Vagina (tissue), 2 donors: Measurements from ENCODE around the gene ADI1. TPM values are rescaled to one million over a fixed set of nuclear protein-coding genes. Genes with fewer than 3 reads are reported as not detected.
"Not testable (repeated sequence)": the region's sequence is repeated elsewhere in the genome, so short reads cannot be mapped to it uniquely, and the experiment has no call there.

Experiments used
- DNase-seq, 2 donors: peaks; one replicate each; pipeline ENCODE4 v3.0.0-alpha.2; 2017; ENCODE audit errors: extremely low spot score in 2 of 2
- H3K27ac ChIP-seq: fragments of 200-600 bp; sonication (generic); one replicate; pipeline ENCODE4 v1.5.1; 2019
- H3K27me3 ChIP-seq: fragments of 200-600 bp; sonication (generic); one replicate; pipeline ENCODE4 v1.5.1; 2019
- H3K36me3 ChIP-seq, 2 donors: fragments of 200-600 bp; sonication (generic); one replicate each; pipeline ENCODE4 v1.5.1; 2017 to 2019
- H3K4me1 ChIP-seq: fragments of 200-600 bp; sonication (generic); one replicate; pipeline ENCODE4 v1.5.1; 2019
- H3K4me3 ChIP-seq, 2 donors: fragments of 200-600 bp; sonication (generic); 1 replicate in 1 of 2; 2 replicates in 1 of 2; pipeline ENCODE4 v1.5.1; 2016 to 2019
- H3K9me3 ChIP-seq: fragments of 200-600 bp; sonication (generic); one replicate; pipeline ENCODE4 v1.5.1; 2019
- CTCF ChIP-seq, 3 experiments: fragments of 450-650 bp in 2 of 3; fragments of 200-600 bp in 1 of 3; sonication (generic) in 1 of 3; IDR thresholded peaks; one replicate each; pipeline ENCODE4 v1.5.1; 2017 to 2019; ENCODE audit warnings: antibody characterized with exemption in 3 of 3, mild to moderate bottlenecking in 2 of 3, moderate library complexity in 2 of 3
- POLR2A ChIP-seq, 2 donors: fragments of 450-650 bp; IDR thresholded peaks; one replicate each; pipeline ENCODE4 v1.6.1; 2017; ENCODE audit warnings: antibody characterized with exemption in 2 of 2, mild to moderate bottlenecking in 2 of 2, moderate library complexity in 2 of 2
- POLR2AphosphoS5 ChIP-seq, 2 donors: sonication (generic); formaldehyde crosslinking; IDR thresholded peaks; one replicate each; pipeline ENCODE4 v1.9.0; 2017; ENCODE audit warnings: antibody characterized with exemption in 2 of 2, mild to moderate bottlenecking in 2 of 2, low read depth in 1 of 2; ENCODE audit not compliant: insufficient read depth in 1 of 2
- intact Hi-C: fragments of 100-400 bp; cut with DNase I; formaldehyde crosslinking; loops from one replicate; pipeline ENCODE4 v1.15.1; 2023
- total RNA-seq: library from RNA; depleted of rRNA; stranded (reverse); fragments of >200 nt; gene quantifications from one replicate; pipeline ENCODE4 v1.2.3, GENCODE V29; 2016

The ADI1 gene
- total RNA-seq, 1 donor from 2014 or later, result 26.3 TPM

GRCh38 chr2:3458396-3459184 lies 60.7 kb downstream of the ADI1 start:
- no peaks in the 10 kb centered on the region for H3K27me3 ChIP-seq

GRCh38 chr2:3457524-3458395 lies 61.6 kb downstream of the ADI1 start:
- Histone ChIP-seq H3K9me3 (no peaks in the 10 kb centered on the region), H3K4me1 (peaks cover 5% of the 10 kb centered on the region), H3K36me3 (peaks cover 0 to 38% of the 10 kb centered on the region in 2 donors), H3K4me3 (no peak overlapping the region), H3K27me3 (no peaks in the 10 kb centered on the region), H3K27ac (no peak overlapping the region)
- intact Hi-C loops, result no loop called here
- DNase-seq, result no peak
- TF ChIP-seq POLR2AphosphoS5 (IDR thresholded peaks at IDR 0.05; ENCODE audit: insufficient read depth in 1 of 2, low read depth in 1 of 2) (no peak), CTCF (IDR thresholded peaks at IDR 0.05) (no peak), POLR2A (IDR thresholded peaks at IDR 0.05) (no peak)

More at GRCh38 chr2:3458396-3459184, 60.7 kb downstream of the ADI1 start:
- Histone ChIP-seq H3K4me1 (peaks cover 5% of the 10 kb centered on the region), H3K4me3 (no peak overlapping the region), H3K27ac (no peak overlapping the region), H3K9me3 (no peaks in the 10 kb centered on the region), H3K36me3 (peaks cover 0 to 44% of the 10 kb centered on the region in 2 donors)
- intact Hi-C loops, result no loop called here
- no peak for TF ChIP-seq POLR2A (IDR thresholded peaks at IDR 0.05)
- TF ChIP-seq POLR2AphosphoS5 (IDR thresholded peaks at IDR 0.05; ENCODE audit: insufficient read depth in 1 of 2, low read depth in 1 of 2), result no peak
- no peak for TF ChIP-seq CTCF (IDR thresholded peaks at IDR 0.05)
- no peak for DNase-seq

- Histone ChIP-seq H3K4me1 (no peaks in the 10 kb centered on the region), H3K4me3 (no peak overlapping the region), H3K9me3 (no peaks in the 10 kb centered on the region), H3K27me3 (no peaks in the 10 kb centered on the region), H3K36me3 (peaks cover 0 to 36% of the 10 kb centered on the region in 2 donors), H3K27ac (no peak overlapping the region)
- intact Hi-C loops, result no loop called here
- TF ChIP-seq CTCF (IDR thresholded peaks at IDR 0.05), result no peak
- DNase-seq, result no peak
Measured at GRCh38 chr2:3456125-3456524, 63.2 kb downstream of the ADI1 start.

GRCh38 chr2:3454802-3455201 lies 64.5 kb downstream of the ADI1 start:
- Histone ChIP-seq H3K27ac (no peak overlapping the region), H3K36me3 (peaks cover 0 to 34% of the 10 kb centered on the region in 2 donors), H3K27me3 (no peaks in the 10 kb centered on the region), H3K4me3 (no peak overlapping the region), H3K4me1 (no peaks in the 10 kb centered on the region), H3K9me3 (no peaks in the 10 kb centered on the region)
- no peak for DNase-seq
- TF ChIP-seq POLR2AphosphoS5 (IDR thresholded peaks at IDR 0.05; ENCODE audit: insufficient read depth in 1 of 2, low read depth in 1 of 2), result no peak
- TF ChIP-seq POLR2A (IDR thresholded peaks at IDR 0.05), result no peak
- TF ChIP-seq CTCF (IDR thresholded peaks at IDR 0.05), result no peak
- intact Hi-C loops, result no loop called here

GRCh38 chr2:3454005-3454404 lies 65.3 kb downstream of the ADI1 start:
- peaks cover 0 to 33% of the 10 kb centered on the region in 2 donors for H3K36me3 ChIP-seq
- intact Hi-C loops, H3K4me1 ChIP-seq: not testable (repeated sequence)

More at GRCh38 chr2:3454005-3454404, 65.3 kb downstream of the ADI1 start:
- H3K27ac ChIP-seq, DNase-seq, H3K27me3 ChIP-seq, H3K4me3 ChIP-seq, H3K9me3 ChIP-seq: not testable (repeated sequence)
